ENCODE data around the gene GPR63. TPM values are rescaled to one million over a fixed set of nuclear protein-coding genes. Genes with fewer than 3 reads are reported as not detected.

The GPR63 gene
- total and polyA plus RNA-seq, 9 of the 15 experiments (the other 6 are each of a cell fraction or from before 2014, with no cell fraction given): 1.6 to 5.1 (median 3.7) TPM

DNA sequence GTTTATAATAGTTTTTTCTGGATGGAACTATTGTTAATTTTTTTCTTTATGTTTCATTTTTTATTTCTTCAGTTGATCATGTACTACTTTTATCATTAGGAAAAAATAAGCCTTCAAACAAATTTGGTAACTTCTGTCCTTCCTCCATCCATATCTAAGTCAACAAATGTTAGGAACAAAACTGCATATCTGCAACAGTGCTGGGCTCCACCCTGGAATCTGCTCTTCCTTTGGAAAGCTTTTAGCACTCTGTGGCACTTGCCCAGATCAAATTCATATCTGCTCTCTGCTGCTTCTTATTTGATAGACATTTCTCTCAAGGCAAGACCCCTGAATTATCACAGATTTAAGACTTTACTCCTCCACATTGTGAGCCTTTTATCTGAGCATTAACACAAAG, 24.3 kb upstream of the GPR63 start:
- ATAC-seq (no peak), FAIRE-seq (no peak), DNase-seq (ENCODE audit: extremely low read depth in 1 of 4, low spot score in 3 of 4) (no peak)
- TF ChIP-seq SAFB2 (IDR thresholded peaks at IDR 0.05; ENCODE audit: borderline replicate concordance, low read depth, low read length, severe bottlenecking): no peak
- TF ChIP-seq, protein P1, sequence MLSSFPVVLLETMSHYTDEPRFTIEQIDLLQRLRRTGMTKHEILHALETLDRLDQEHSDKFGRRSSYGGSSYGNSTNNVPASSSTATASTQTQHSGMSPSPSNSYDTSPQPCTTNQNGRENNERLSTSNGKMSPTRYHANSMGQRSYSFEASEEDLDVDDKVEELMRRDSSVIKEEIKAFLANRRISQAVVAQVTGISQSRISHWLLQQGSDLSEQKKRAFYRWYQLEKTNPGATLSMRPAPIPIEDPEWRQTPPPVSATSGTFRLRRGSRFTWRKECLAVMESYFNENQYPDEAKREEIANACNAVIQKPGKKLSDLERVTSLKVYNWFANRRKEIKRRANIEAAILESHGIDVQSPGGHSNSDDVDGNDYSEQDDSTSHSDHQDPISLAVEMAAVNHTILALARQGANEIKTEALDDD (IDR thresholded peaks at IDR 0.05): no peak
- TF ChIP-seq CTBP1 (IDR thresholded peaks at IDR 0.05; ENCODE audit: borderline replicate concordance): no peak
- TF ChIP-seq RB1 (IDR thresholded peaks at IDR 0.05; ENCODE audit: low read depth): no peak
- no peak for TF ChIP-seq FOS (IDR thresholded peaks at IDR 0.05; ENCODE audit: extremely low read depth, insufficient read length)
- TF ChIP-seq MEF2A (IDR thresholded peaks at IDR 0.05; ENCODE audit: control insufficient read depth, low read depth, low read length): no peak
- TF ChIP-seq SP2 (IDR thresholded peaks at IDR 0.05; ENCODE audit: extremely low read depth, low read depth, low read length, poor library complexity, severe bottlenecking): no peak
- TF ChIP-seq ZNF143 (CRISPR knock-in tag; IDR thresholded peaks at IDR 0.05): no peak
- no peak for TF ChIP-seq BRCA1 (IDR thresholded peaks at IDR 0.05)
- TF ChIP-seq BRCA1 (CRISPR knock-in tag; IDR thresholded peaks at IDR 0.05): no peak
- no peak for TF ChIP-seq FOXA3 (CRISPR knock-in tag; conservative IDR thresholded peaks at IDR 0.05 in 1 of 2, IDR thresholded peaks at IDR 0.05 in 1 of 2)
- BruUV-seq (replicated peaks): no TSS peak
- intact Hi-C loops (cut with micrococcal nuclease): no loop called here
- Histone ChIP-seq H3K9me1 (ENCODE audit: control insufficient read depth, insufficient read depth, low read length) (no peaks in the 10 kb centered on the region), H3K27ac (ENCODE audit: extremely low read depth, low read depth, low read length) (no peak overlapping the region), H2AFZ (ENCODE audit: low read depth, low read length) (no peak overlapping the region), H3K9ac (ENCODE audit: insufficient read depth in 1 of 2, low read depth in 2 of 2, low read length in 2 of 2) (no peak overlapping the region), H3K4me1 (replicated peaks in 1 of 2; ENCODE audit: control insufficient read depth in 2 of 2, insufficient read depth in 2 of 2, low read length in 2 of 2) (no peaks in the 10 kb centered on the region), H4K20me1 (replicated peaks; ENCODE audit: control insufficient read depth, insufficient read depth, low read length) (no peaks in the 10 kb centered on the region), H3K79me2 (ENCODE audit: control insufficient read depth, insufficient read depth, low read length) (no peaks in the 10 kb centered on the region), H3K4me2 (ENCODE audit: insufficient read depth, low read length) (no peak overlapping the region), H3K36me3 (ENCODE audit: control insufficient read depth, insufficient read depth, low read length) (no peaks in the 10 kb centered on the region), H3K4me3 (no peak overlapping the region), H3K9me3 (replicated peaks; ENCODE audit: control insufficient read depth, insufficient read depth, low read depth, low read length) (no peaks in the 10 kb centered on the region), H3K27me3 (ENCODE audit: control insufficient read depth in 2 of 2, insufficient read depth in 2 of 2, low read length in 2 of 2) (peaks cover 4 to 8% of the 10 kb centered on the region in 2 experiments; a peak in 2 of 5 replicates)
- POLR2A ChIA-PET: no interaction called here
- in situ Hi-C loops (cut with MboI): no loop called here
- CTCF ChIA-PET (ENCODE audit: low intra/inter-chr PET ratio): no interaction called here

Measured in K562 (cell line).